Putamen (tissue), 1 donor: ENCODE measurements around the gene CARD14.
"Not testable (repeated sequence)": the region's sequence is repeated elsewhere in the genome, so short reads cannot be mapped to it uniquely, and the experiment has no call there.

Source experiments
- DNase-seq: peaks from one replicate; pipeline ENCODE4 v3.0.0-alpha.2; 2016; ENCODE audit warnings: low spot score

Gene CARD14

GRCh38 chr17:80185968-80186367, 16.1 kb downstream of the CARD14 start:
- no peak for DNase-seq

- DNase-seq: no peak
Observed at GRCh38 chr17:80187090-80187489, 17.3 kb downstream of the CARD14 start.

- no peak for DNase-seq
Observed at GRCh38 chr17:80187515-80187941, 17.7 kb downstream of the CARD14 start.

- no peak for DNase-seq
Observed at GRCh38 chr17:80189611-80190010, 19.8 kb downstream of the CARD14 start.

- no peak for DNase-seq
Observed at GRCh38 chr17:80190716-80191115, 20.9 kb downstream of the CARD14 start.

GRCh38 chr17:80191192-80191591, 21.4 kb downstream of the CARD14 start:
- DNase-seq: no peak

GRCh38 chr17:80191865-80192661, 22.2 kb downstream of the CARD14 start:
- peak; percentile 71 for DNase-seq

GRCh38 chr17:80195141-80195540, 25.3 kb downstream of the CARD14 start:
- no peak for DNase-seq

- DNase-seq: no peak
Observed at GRCh38 chr17:80195671-80196529, 26.1 kb downstream of the CARD14 start.

- no peak for DNase-seq
Observed at GRCh38 chr17:80196652-80197051, 26.8 kb downstream of the CARD14 start.

- no peak for DNase-seq
Observed at GRCh38 chr17:80198144-80198661, 28.4 kb downstream of the CARD14 start.

- DNase-seq: not testable (repeated sequence)
Observed at GRCh38 chr17:80199295-80199694, 29.5 kb downstream of the CARD14 start.

- no peak for DNase-seq
Observed at GRCh38 chr17:80201446-80201845, 31.6 kb downstream of the CARD14 start.

- DNase-seq: no peak
Observed at GRCh38 chr17:80202197-80202596, 32.4 kb downstream of the CARD14 start.

GRCh38 chr17:80203471-80203963, 33.7 kb downstream of the CARD14 start:
- no peak for DNase-seq

GRCh38 chr17:80204626-80205468, 35.0 kb downstream of the CARD14 start:
- no peak for DNase-seq

- no peak for DNase-seq
Observed at GRCh38 chr17:80205811-80206210, 36.0 kb downstream of the CARD14 start.

- DNase-seq: no peak
Observed at GRCh38 chr17:80208050-80208449, 38.2 kb downstream of the CARD14 start.

- no peak for DNase-seq
Observed at GRCh38 chr17:80209765-80210164, 39.9 kb downstream of the CARD14 start.

- DNase-seq: no peak
Observed at GRCh38 chr17:80210348-80211108, 40.7 kb downstream of the CARD14 start.

- DNase-seq: no peak
Observed at GRCh38 chr17:80212109-80212508, 42.3 kb downstream of the CARD14 start.
